Effector memory CD4-positive, alpha-beta T cell (primary cell): ENCODE results near the gene FAF1.

Experiments used
- DNase-seq, 3 donors: peaks; one replicate each; pipeline ENCODE4 v3.0.0-alpha.2; 2020
- H3K27ac ChIP-seq: 2 replicates; pipeline ENCODE4 v1.7.0; 2013; ENCODE audit warnings: mild to moderate bottlenecking, low read length, moderate library complexity; ENCODE audit not compliant: insufficient read depth, poor library complexity, severe bottlenecking
- H3K27me3 ChIP-seq: replicated peaks from 2 replicates; pipeline ENCODE4 v1.7.0; 2013; ENCODE audit warnings: mild to moderate bottlenecking, low read length; ENCODE audit not compliant: insufficient read depth, control insufficient read depth, poor library complexity, severe bottlenecking
- H3K36me3 ChIP-seq: 2 replicates; pipeline ENCODE4 v1.7.0; 2013; ENCODE audit warnings: mild to moderate bottlenecking, low read length, moderate library complexity; ENCODE audit not compliant: control insufficient read depth, insufficient read depth
- H3K4me1 ChIP-seq: 2 replicates; pipeline ENCODE4 v1.7.0; 2013; ENCODE audit warnings: low read length, mild to moderate bottlenecking; ENCODE audit not compliant: control insufficient read depth, insufficient read depth, poor library complexity, severe bottlenecking
- H3K4me3 ChIP-seq: 2 replicates; pipeline ENCODE4 v1.7.0; 2013; ENCODE audit warnings: low read length, low read depth, mild to moderate bottlenecking; ENCODE audit not compliant: insufficient read depth, poor library complexity, severe bottlenecking
- H3K9me3 ChIP-seq: 2 replicates; pipeline ENCODE4 v1.7.0; 2013; ENCODE audit warnings: mild to moderate bottlenecking, low read length, moderate library complexity; ENCODE audit not compliant: control insufficient read depth

FAF1 gene

DNA sequence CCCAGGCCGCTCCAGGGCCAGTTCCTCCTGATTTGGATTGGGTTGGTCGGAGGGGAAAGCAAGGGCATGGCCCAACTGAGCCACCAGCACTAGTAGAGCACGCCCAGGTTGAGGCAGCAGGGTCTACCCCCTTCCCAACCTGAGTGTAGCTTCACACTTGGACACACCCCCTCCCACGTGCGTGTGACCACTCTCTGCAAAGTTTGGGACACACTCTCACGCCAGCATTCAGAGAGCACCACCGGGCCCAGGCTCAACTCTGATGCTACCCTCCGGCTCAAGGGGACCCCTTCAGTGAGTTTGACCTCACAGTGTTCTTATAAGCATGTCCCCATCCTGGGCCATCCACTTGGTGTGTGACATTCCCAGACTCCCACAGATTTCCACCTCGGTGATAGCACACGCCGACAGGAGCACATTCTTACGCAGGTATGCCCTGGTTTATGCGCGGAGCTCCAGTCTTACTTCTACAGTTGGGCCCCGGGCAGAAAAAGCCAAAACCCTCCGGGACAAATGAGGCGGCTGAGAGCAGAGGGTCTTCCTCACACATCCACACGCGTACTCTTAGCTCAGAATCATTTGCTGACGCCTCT is 533.9 kb downstream of the FAF1 start:
- Histone ChIP-seq H3K36me3 (no peaks in the 10 kb centered on the region), H3K4me3 (no peak overlapping the region), H3K27ac (no peak overlapping the region), H3K27me3 (peaks cover 60% of the 10 kb centered on the region), H3K4me1 (peaks cover 29% of the 10 kb centered on the region), H3K9me3 (no peaks in the 10 kb centered on the region)
- DNase-seq: no peak

DNA sequence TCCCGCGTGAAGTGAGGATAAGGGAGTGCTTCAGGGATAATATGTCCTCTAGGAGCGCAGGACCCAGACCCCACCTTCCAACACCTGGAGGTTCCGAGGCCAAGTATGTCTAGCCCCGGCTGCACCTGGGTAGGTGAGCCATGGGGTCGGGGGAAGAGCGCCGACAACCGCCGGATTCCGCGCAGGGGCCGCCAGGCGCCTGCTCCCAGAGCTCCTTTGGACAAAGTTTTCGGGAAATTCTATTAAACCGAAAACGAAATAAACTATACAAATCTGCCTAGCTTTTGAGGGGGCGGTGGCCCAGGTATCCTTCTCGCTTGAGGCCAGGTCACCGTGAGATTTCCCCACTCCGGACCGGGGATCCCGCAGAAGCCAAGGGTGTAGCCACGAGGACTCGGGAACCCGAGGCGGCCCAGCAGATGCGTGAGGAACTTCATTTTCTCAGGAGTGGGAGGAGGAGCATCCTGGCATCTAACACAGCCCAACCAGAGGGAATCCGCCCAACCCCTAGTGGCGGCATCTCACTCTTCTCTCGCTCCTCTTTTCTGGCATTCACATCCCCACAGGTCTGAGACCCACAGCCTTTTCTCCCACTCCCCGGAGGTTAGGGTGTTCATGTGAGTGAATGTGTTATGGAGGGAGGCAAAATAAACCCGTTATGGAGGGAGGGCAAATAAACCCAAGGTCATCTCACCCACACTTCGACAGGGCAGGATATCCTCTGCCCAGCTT is 534.5 kb downstream of the FAF1 start:
- Histone ChIP-seq H3K9me3 (no peaks in the 10 kb centered on the region), H3K36me3 (no peaks in the 10 kb centered on the region), H3K4me1 (peaks cover 34% of the 10 kb centered on the region), H3K27ac (no peak overlapping the region), H3K27me3 (peaks cover 60% of the 10 kb centered on the region), H3K4me3 (no peak overlapping the region)
- no peak for DNase-seq

DNA sequence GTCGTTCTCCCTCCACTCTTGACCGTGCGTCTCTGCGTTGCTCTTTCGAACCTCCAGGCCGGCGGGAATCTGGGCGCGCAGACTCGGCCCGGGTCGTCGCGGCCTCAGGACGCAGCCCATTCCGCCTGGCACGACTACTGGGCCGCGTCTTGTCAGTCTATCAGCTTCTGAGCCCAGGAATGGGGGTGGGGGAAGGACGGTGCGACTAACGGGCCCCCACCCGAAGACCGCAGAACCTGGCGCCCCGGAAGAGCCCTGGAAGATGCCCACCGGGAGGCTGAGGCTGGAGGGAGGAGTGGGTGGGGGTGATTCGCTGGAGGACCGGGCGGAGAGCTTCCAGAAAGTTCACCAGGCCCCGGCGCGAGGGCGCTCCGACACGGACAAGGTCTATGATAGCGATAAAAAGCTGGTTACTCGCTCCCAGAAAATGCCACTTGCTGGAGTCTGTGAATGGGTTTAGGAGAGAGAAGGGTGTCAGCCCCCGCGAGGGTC is 535.1 kb downstream of the FAF1 start:
- no peaks in the 10 kb centered on the region for H3K36me3 ChIP-seq
- H3K27ac ChIP-seq: no peak overlapping the region
- H3K4me3 ChIP-seq: peak overlapping the region; percentile 53
- no peaks in the 10 kb centered on the region for H3K9me3 ChIP-seq
- H3K27me3 ChIP-seq: peaks cover 66% of the 10 kb centered on the region
- DNase-seq: no peak
- H3K4me1 ChIP-seq: peaks cover 34% of the 10 kb centered on the region

DNA sequence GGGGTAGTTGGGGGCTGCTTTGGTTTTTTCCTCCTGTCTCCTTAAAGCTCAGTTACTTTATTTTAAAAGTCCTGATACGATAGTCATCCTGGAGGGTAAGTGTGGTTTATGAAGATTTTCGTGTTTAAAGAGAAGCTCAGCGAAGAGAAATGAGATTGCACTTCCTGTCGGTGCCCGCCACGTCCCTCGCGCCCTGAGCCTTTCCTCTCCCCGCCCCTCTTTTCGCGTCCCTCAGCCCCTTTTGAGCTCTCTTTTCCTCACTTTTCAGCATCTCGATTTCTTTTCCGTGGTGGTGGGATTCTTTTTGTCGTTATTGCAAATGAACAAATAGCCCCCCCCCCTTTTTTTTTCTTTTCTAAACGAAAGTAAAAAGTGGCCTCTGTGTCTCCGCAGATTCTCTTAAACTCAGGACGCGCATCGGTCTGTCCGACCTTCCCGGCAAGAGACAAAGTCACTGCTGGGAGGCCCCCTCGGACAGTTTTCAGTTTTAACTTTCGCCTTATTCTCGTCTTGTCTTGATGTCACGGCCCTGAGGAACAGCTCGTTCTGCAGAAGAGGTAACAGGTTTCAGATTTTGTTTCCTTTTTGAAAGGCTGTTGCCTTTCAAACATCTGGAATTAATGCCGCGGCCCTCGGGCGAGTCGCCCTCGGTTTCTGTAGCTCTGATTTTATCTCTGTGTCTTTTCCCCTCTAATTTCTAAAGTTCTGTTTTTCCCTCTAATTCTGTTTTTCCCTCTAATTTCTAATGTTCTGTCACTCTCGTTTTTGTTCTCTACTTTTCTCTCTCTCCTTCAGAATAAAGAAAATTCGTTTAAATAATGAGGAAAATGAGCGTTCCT is 535.8 kb downstream of the FAF1 start:
- DNase-seq: no peak
- Histone ChIP-seq H3K4me3 (peak overlapping the region; percentile 53), H3K36me3 (no peaks in the 10 kb centered on the region), H3K4me1 (peaks cover 37% of the 10 kb centered on the region), H3K27me3 (peaks cover 67% of the 10 kb centered on the region), H3K9me3 (no peaks in the 10 kb centered on the region), H3K27ac (no peak overlapping the region)

DNA sequence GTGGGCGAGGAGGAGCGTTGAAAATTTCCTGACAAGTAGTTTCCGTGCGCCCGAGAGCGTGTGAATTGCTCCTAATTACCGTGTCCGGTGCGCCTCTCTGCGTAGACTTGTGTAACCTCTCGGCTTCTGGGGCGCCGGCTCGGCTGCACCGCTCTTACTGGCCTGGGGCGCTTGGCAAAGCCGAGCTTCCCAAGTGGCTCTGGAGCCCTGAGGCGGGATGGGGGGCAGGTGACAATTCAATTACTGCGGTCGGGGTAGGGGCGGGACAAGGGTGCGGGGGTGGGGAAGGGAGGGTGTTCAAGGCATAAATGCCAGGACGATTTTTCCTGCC is 536.4 kb downstream of the FAF1 start:
- Histone ChIP-seq H3K4me3 (peak overlapping the region; percentile 53), H3K36me3 (no peaks in the 10 kb centered on the region), H3K27me3 (peaks cover 69% of the 10 kb centered on the region), H3K9me3 (no peaks in the 10 kb centered on the region), H3K4me1 (peaks cover 40% of the 10 kb centered on the region), H3K27ac (no peak overlapping the region)
- no peak for DNase-seq

DNA sequence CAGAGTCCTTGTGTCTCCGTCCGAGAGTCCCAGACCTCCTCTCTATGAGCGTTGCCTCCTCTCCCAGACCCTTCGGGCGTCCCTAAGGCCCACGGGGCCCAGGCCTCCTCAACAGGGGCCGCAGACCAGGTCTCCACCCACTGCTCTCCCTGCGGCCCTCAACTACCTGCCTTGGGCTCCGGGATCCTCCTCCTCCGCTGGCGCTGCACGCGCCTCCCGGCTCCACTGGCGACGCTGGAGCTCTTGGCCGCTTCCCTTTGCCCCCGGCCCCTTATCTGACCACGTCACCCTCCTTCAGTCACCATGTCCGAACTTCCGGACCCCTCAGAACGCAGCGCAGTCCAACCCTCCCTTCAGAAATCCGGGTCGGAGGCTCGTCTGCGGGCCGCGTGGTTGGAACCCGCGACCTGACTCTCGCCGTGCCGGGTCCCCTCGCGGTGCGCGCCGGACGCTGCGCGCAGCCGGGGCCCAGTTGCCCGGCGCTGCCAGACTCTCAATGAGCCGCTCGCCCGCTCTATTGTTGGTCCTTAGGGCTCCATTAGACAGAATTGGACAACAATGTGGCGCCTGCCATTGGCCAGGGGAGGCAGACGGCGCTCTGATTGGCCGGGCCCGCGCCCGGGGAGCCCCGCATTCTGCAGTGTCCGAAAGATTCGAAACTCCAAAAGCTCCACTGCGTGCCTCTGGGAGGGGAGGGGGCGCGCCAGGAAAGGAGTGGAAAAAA is 537.0 kb downstream of the FAF1 start, which contains the start of gene DMRTA2:
TSS of gene DMRTA2 (minus strand) at position 498 of the 724 bp plus-strand sequence. CDS start 1,907 bp downstream, outside the sequence.
- DNase-seq: no peak
- H3K27me3 ChIP-seq: peaks cover 69% of the 10 kb centered on the region
- peaks cover 40% of the 10 kb centered on the region for H3K4me1 ChIP-seq
- peak within 1 kb of the TSS; percentile 53 for H3K4me3 ChIP-seq
- H3K27ac ChIP-seq: no peak within 1 kb of the TSS
- H3K9me3 ChIP-seq: no peaks in the 10 kb centered on the region
- H3K36me3 ChIP-seq: no peaks in the 10 kb centered on the region

DNA sequence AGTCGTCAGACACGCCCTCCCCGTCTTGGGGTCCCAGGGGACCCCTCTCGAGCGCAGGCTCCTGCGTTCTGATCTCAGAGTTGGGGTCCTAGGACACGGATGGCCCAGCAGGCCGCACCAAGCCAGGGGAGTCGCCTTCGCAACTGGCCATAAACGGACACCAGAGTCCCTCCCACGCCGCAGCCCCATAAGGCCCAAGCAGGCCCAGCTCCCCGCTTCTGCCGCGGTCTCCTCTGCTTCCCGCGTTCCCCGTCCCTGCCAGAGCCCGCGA is 537.5 kb downstream of the FAF1 start:
- Histone ChIP-seq H3K9me3 (no peaks in the 10 kb centered on the region), H3K4me1 (peaks cover 40% of the 10 kb centered on the region), H3K36me3 (no peaks in the 10 kb centered on the region), H3K27ac (no peak overlapping the region), H3K4me3 (no peak overlapping the region), H3K27me3 (peaks cover 68% of the 10 kb centered on the region)
- DNase-seq: no peak

DNA sequence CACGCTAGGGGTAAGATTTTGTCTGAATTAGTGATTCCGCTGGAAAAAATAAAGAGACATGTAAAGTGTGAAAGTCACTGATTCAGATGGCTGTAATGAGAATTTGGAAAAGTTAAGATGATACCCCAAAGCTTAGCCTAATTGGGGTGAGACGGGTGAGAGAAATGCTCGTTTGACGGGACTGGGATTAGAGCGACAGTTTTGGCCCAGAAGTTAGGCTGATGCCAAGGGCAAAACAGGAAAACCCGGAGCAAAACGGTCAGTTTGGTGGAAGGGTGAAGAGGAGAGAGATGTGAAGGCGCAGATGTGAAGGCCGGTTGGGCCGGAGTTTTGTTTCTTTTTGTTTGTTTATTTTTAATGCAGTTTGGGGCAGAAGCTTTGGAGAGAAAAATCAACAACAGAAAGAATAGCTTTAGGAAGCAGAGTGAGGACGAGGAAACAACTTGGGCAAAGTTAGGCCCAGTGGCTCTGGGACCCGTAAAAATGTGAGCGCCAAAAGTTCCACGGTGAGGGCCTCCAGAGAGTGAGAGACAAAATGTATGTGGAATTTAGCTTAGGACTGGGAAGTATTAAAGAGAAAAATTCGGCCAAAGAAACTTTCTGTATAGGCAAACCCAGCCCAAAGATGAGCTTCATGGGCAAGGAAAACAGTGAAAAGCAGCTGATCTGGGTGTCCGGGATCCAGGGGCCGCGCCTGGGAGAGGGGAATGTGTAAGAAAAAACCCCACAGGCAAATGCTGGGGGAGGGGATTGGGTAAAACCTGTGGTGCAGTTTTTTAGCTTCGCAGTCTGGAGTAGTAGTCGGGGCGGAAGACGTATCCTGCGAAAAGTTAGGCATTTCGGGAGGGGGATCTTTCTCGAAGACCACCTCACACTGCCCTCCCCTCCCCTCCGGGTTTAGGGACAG is 538.0 kb downstream of the FAF1 start:
- no peaks in the 10 kb centered on the region for H3K9me3 ChIP-seq
- no peaks in the 10 kb centered on the region for H3K36me3 ChIP-seq
- H3K27me3 ChIP-seq: peaks cover 69% of the 10 kb centered on the region
- H3K4me3 ChIP-seq: no peak overlapping the region
- no peak overlapping the region for H3K27ac ChIP-seq
- H3K4me1 ChIP-seq: peaks cover 35% of the 10 kb centered on the region
- no peak for DNase-seq

DNA sequence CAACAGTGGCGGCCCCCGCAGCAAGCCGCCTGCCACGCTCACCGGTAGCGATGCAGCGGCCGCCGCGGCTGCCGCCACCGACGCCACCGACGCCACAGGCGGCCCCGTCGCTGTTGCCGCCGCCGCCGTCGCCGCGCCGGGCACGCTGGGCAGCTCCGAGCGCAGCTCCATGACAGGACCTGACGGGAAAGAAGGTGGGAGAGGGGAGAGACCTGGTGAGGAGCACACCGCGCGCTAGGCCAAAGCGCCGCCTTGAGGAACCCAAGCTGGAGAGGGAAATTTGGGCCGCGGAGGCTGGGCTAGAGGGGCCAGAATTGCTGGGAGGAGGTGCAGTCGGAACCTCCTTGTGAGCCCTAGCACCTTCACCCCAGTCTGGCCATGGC is 538.7 kb downstream of the FAF1 start:
- H3K4me1 ChIP-seq: peaks cover 35% of the 10 kb centered on the region
- H3K27ac ChIP-seq: no peak overlapping the region
- no peaks in the 10 kb centered on the region for H3K9me3 ChIP-seq
- no peak overlapping the region for H3K4me3 ChIP-seq
- H3K27me3 ChIP-seq: peaks cover 68% of the 10 kb centered on the region
- DNase-seq: no peak
- H3K36me3 ChIP-seq: no peaks in the 10 kb centered on the region
